ENCODE results near the gene DBH.

GRCh38 chr9:133666845-133667244 is 30.7 kb downstream of the DBH start:
- TF ChIP-seq POLR2A (IDR thresholded peaks at IDR 0.05), result no peak
- TF ChIP-seq, protein P1, sequence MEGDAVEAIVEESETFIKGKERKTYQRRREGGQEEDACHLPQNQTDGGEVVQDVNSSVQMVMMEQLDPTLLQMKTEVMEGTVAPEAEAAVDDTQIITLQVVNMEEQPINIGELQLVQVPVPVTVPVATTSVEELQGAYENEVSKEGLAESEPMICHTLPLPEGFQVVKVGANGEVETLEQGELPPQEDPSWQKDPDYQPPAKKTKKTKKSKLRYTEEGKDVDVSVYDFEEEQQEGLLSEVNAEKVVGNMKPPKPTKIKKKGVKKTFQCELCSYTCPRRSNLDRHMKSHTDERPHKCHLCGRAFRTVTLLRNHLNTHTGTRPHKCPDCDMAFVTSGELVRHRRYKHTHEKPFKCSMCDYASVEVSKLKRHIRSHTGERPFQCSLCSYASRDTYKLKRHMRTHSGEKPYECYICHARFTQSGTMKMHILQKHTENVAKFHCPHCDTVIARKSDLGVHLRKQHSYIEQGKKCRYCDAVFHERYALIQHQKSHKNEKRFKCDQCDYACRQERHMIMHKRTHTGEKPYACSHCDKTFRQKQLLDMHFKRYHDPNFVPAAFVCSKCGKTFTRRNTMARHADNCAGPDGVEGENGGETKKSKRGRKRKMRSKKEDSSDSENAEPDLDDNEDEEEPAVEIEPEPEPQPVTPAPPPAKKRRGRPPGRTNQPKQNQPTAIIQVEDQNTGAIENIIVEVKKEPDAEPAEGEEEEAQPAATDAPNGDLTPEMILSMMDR (IDR thresholded peaks at IDR 0.05), result no peak
